ENCODE data around the gene GNAS. TPM values are rescaled to one million over a fixed set of nuclear protein-coding genes. Genes with fewer than 3 reads are reported as not detected.

GNAS gene
- total and polyA plus RNA-seq, 3 experiments from 2014 or later: 218 to 666 (median 637) TPM

DNA sequence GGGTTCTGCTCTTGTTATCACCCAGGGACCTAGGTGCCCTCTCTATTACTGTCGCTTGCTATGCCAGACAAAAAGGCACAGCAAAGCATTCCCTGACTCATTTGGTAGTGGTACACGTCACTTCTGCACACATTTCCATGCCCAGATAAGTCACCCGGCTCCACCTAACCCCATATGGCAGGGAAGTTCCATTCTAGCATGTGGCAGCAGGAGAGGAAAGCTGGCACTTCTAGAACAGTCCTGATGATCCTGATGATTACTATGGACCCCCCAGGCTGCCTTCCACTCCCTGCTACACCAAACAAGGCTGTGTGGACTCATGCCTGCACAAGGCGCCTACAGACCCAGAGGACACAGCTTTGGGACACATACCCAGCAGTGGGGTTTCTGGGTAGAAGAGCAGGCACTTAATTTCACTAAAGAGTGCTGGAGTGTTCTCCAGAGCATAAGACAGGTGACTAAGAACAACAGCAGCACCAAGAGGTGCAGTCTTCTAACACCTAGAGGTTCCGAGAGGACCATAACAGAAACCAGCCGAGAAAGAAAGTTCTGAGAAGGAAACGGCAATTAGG, 75.1 kb downstream of the GNAS start:
- peaks cover 8% of the 10 kb centered on the region for H3K27me3 ChIP-seq (ENCODE audit: insufficient read depth, low read length, poor library complexity, severe bottlenecking)
- peaks cover 0 to 2% (median 0%) of the 10 kb centered on the region in 3 donors for H3K36me3 Mint-ChIP-seq
- H3K27ac ChIP-seq (ENCODE audit: low read depth, low read length): no peak overlapping the region
- H3K4me3 Mint-ChIP-seq: no peak overlapping the region
- CTCF ChIA-PET: no interaction called here
- POLR2A ChIA-PET: no interaction called here
- no peak overlapping the region for H3K4me3 ChIP-seq (ENCODE audit: low read length)
- H3K27ac Mint-ChIP-seq: no peak overlapping the region
- H3K27me3 Mint-ChIP-seq: peaks cover 9 to 23% of the 10 kb centered on the region in 2 donors
- no peaks in the 10 kb centered on the region for H3K4me1 ChIP-seq (ENCODE audit: insufficient read depth, low read length)
- no peaks in the 10 kb centered on the region for H3K9me3 ChIP-seq (ENCODE audit: low read length)
- H3K4me1 Mint-ChIP-seq: no peaks in the 10 kb centered on the region
- no peaks in the 10 kb centered on the region for H3K36me3 ChIP-seq (ENCODE audit: insufficient read depth, low read length)
- DNase-seq: no peak
- H3K9me3 Mint-ChIP-seq: no peaks in the 10 kb centered on the region

DNA sequence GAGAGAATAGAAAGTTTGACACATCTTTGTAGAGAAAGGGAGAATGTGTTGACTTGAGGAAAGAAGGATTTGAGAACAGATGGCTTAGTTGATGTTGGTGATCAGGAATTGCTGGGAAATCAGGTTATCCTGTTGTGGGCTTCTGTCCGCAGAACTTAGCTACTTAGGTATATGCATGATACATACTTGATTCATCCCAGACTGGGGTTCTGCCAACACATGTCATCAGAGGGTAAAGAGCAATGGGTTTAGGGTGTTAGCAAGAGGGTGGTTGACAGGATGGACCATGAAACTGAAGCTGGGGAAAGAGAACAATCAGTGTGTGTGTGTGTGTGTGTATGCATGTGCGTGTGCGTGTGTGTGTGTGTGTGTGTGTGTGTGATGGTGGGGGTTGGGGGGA, 78.0 kb downstream of the GNAS start:
- Histone ChIP-seq H3K4me3 (ENCODE audit: low read length) (no peak overlapping the region), H3K27ac (ENCODE audit: low read depth, low read length) (no peak overlapping the region), H3K36me3 (ENCODE audit: insufficient read depth, low read length) (no peaks in the 10 kb centered on the region), H3K27me3 (ENCODE audit: insufficient read depth, low read length, poor library complexity, severe bottlenecking) (peaks cover 8% of the 10 kb centered on the region), H3K4me1 (ENCODE audit: insufficient read depth, low read length) (no peaks in the 10 kb centered on the region), H3K9me3 (ENCODE audit: low read length) (no peaks in the 10 kb centered on the region)
- Mint-ChIP-seq H3K27ac (no peak overlapping the region), H3K9me3 (no peaks in the 10 kb centered on the region), H3K36me3 (peaks cover 0 to 2% (median 0%) of the 10 kb centered on the region in 3 donors), H3K27me3 (peaks cover 14 to 43% of the 10 kb centered on the region in 2 donors), H3K4me3 (no peak overlapping the region), H3K4me1 (no peaks in the 10 kb centered on the region)
- ChIA-PET CTCF (no interaction called here), POLR2A (no interaction called here)
- no peak for DNase-seq

DNA sequence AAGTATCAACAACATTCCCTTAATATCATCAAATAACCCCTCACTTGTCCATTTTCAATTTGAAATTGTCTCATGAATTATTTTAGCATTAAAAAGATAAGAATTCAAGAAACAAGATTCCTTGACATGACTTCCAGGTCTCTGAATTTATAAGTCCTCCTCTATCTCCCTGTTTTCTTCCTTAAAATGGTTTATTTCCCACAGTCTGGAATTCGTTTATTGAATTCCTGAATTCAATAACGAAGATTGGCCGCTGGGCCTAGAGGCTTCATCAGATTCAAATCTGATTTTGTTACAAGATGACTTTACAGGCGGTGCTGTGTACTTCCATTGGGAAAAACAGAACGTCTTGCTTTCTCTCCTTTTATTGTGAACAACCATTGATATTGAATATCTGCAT, 79.7 kb downstream of the GNAS start:
- H3K4me1 Mint-ChIP-seq: no peaks in the 10 kb centered on the region
- H3K27ac Mint-ChIP-seq: no peak overlapping the region
- Histone ChIP-seq H3K4me3 (ENCODE audit: low read length) (no peak overlapping the region), H3K4me1 (ENCODE audit: insufficient read depth, low read length) (no peaks in the 10 kb centered on the region), H3K36me3 (ENCODE audit: insufficient read depth, low read length) (no peaks in the 10 kb centered on the region), H3K27ac (ENCODE audit: low read depth, low read length) (no peak overlapping the region), H3K9me3 (ENCODE audit: low read length) (no peaks in the 10 kb centered on the region), H3K27me3 (ENCODE audit: insufficient read depth, low read length, poor library complexity, severe bottlenecking) (peaks cover 8% of the 10 kb centered on the region)
- peaks cover 17 to 50% of the 10 kb centered on the region in 2 donors for H3K27me3 Mint-ChIP-seq
- no peak for DNase-seq
- H3K9me3 Mint-ChIP-seq: no peaks in the 10 kb centered on the region
- CTCF ChIA-PET: no interaction called here
- H3K4me3 Mint-ChIP-seq: no peak overlapping the region
- POLR2A ChIA-PET: no interaction called here
- H3K36me3 Mint-ChIP-seq: peaks cover 0 to 6% (median under 1%) of the 10 kb centered on the region in 3 donors

DNA sequence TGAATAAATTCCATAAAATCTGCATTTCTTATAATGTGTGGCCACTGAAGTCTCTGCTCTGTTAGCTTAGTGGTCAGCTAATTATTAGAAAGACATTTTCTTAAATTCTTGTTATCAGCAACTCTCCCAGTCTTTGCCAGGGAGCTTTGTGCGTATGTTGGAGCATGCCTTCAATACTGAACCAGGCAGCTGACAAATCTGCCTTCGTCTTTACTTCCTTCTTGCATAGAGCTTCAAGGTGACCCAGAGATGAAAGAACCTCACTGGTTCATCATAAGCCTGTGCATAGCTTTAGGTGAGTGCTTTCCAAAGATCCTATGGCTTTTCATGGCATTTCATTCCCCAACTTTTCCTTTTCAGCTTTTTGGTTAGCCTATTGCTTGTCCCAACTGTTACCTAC, 85.6 kb downstream of the GNAS start:
- Mint-ChIP-seq H3K27me3 (peaks cover 11 to 43% of the 10 kb centered on the region in 2 donors), H3K27ac (no peak overlapping the region), H3K36me3 (peaks cover 0 to 9% (median 0%) of the 10 kb centered on the region in 3 donors), H3K9me3 (no peaks in the 10 kb centered on the region), H3K4me1 (no peaks in the 10 kb centered on the region), H3K4me3 (no peak overlapping the region)
- Histone ChIP-seq H3K27ac (ENCODE audit: low read depth, low read length) (no peak overlapping the region), H3K4me3 (ENCODE audit: low read length) (no peak overlapping the region), H3K36me3 (ENCODE audit: insufficient read depth, low read length) (no peaks in the 10 kb centered on the region), H3K9me3 (ENCODE audit: low read length) (no peaks in the 10 kb centered on the region), H3K4me1 (ENCODE audit: insufficient read depth, low read length) (no peaks in the 10 kb centered on the region), H3K27me3 (ENCODE audit: insufficient read depth, low read length, poor library complexity, severe bottlenecking) (peaks cover 5% of the 10 kb centered on the region)
- POLR2A ChIA-PET: no interaction called here
- CTCF ChIA-PET: no interaction called here
- no peak for DNase-seq

DNA sequence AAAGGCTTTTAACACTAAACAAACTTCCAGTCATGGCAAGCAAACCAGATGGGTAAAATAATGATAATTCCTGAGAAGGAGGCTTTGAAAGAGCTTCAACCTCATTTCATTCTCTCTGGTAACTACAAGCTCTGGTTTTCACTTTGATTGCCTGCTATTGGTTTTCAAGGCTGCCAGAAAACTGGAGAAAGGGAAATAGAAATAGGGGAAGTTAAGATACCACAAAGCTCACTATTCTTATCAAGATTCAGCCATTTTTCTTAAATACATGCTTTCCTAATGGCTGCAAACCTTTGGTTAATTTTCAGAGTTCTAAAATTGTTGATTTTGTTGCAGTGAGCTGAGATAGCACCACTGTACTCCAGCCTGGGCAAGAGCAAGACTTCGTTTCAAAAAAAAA, 86.0 kb downstream of the GNAS start:
- Mint-ChIP-seq H3K27me3 (peaks cover 11 to 42% of the 10 kb centered on the region in 2 donors), H3K4me1 (no peaks in the 10 kb centered on the region), H3K36me3 (peaks cover 0 to 9% (median 0%) of the 10 kb centered on the region in 3 donors), H3K9me3 (no peaks in the 10 kb centered on the region), H3K27ac (no peak overlapping the region), H3K4me3 (no peak overlapping the region)
- H3K27ac ChIP-seq (ENCODE audit: low read depth, low read length): no peak overlapping the region
- POLR2A ChIA-PET: no interaction called here
- H3K27me3 ChIP-seq (ENCODE audit: insufficient read depth, low read length, poor library complexity, severe bottlenecking): peaks cover 5% of the 10 kb centered on the region
- H3K9me3 ChIP-seq (ENCODE audit: low read length): no peaks in the 10 kb centered on the region
- no peaks in the 10 kb centered on the region for H3K36me3 ChIP-seq (ENCODE audit: insufficient read depth, low read length)
- no peaks in the 10 kb centered on the region for H3K4me1 ChIP-seq (ENCODE audit: insufficient read depth, low read length)
- DNase-seq: no peak
- no peak overlapping the region for H3K4me3 ChIP-seq (ENCODE audit: low read length)
- CTCF ChIA-PET: interaction anchor here (0.9 to 1.4 kb wide), 2 partner anchors 69 to 430 kb away, joined by 3 to 4 read pairs; no protein-coding TSS in a partner anchor

DNA sequence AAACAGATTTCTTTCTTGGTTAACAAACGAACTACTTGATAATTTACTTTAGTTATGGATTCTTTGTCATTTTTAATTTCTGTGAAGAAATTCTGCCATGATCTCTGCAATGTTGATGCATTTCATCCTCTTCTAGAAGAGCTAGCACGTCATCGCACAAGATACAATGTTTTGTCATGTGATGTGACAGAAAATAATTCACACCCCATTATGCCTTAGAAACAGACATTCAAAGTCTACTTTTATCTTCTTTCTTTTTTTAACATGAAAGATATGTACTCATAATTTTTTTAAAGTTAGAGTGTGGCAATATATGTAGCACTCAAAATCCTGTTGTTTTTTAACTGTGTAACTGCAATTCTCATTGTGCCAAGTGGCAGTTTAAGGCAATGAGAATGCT, 89.0 kb downstream of the GNAS start:
- no peaks in the 10 kb centered on the region for H3K36me3 ChIP-seq (ENCODE audit: insufficient read depth, low read length)
- H3K4me1 ChIP-seq (ENCODE audit: insufficient read depth, low read length): no peaks in the 10 kb centered on the region
- POLR2A ChIA-PET: no interaction called here
- H3K9me3 ChIP-seq (ENCODE audit: low read length): no peaks in the 10 kb centered on the region
- H3K27ac ChIP-seq (ENCODE audit: low read depth, low read length): no peak overlapping the region
- no peak for DNase-seq
- H3K27me3 ChIP-seq (ENCODE audit: insufficient read depth, low read length, poor library complexity, severe bottlenecking): peaks cover 8% of the 10 kb centered on the region
- Mint-ChIP-seq H3K4me1 (no peaks in the 10 kb centered on the region), H3K27me3 (peaks cover 6 to 23% of the 10 kb centered on the region in 2 donors), H3K36me3 (peaks cover 0 to 4% (median 0%) of the 10 kb centered on the region in 3 donors), H3K27ac (no peak overlapping the region), H3K9me3 (no peaks in the 10 kb centered on the region), H3K4me3 (no peak overlapping the region)
- H3K4me3 ChIP-seq (ENCODE audit: low read length): no peak overlapping the region
- CTCF ChIA-PET: no interaction called here

DNA sequence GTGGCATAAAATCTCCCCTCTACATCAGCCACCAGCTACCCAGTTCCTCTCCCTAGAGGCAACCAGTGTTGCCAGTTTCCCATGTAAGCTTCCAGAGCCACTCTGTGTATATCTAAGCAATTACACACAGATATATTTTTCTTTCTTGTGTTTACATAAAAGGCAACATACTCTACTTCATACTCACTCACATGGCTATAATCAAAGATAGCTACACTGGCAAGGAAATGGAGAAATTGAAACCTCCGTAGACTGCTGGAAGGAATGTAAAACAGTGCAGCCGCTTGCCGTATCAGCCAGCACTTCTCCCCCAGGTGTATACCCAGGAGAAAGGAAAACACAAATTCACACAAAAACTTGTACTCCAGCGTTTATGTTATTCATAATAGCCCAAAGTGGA, 90.0 kb downstream of the GNAS start:
- Mint-ChIP-seq H3K4me1 (no peaks in the 10 kb centered on the region), H3K27me3 (peaks cover 0 to 17% of the 10 kb centered on the region in 2 donors), H3K4me3 (no peak overlapping the region), H3K9me3 (no peaks in the 10 kb centered on the region), H3K36me3 (no peaks in the 10 kb centered on the region), H3K27ac (no peak overlapping the region)
- Histone ChIP-seq H3K27me3 (ENCODE audit: insufficient read depth, low read length, poor library complexity, severe bottlenecking) (peaks cover 8% of the 10 kb centered on the region), H3K4me1 (ENCODE audit: insufficient read depth, low read length) (no peaks in the 10 kb centered on the region), H3K4me3 (ENCODE audit: low read length) (no peak overlapping the region), H3K27ac (ENCODE audit: low read depth, low read length) (no peak overlapping the region), H3K36me3 (ENCODE audit: insufficient read depth, low read length) (no peaks in the 10 kb centered on the region), H3K9me3 (ENCODE audit: low read length) (no peaks in the 10 kb centered on the region)
- POLR2A ChIA-PET: no interaction called here
- no peak for DNase-seq
- CTCF ChIA-PET: no interaction called here

DNA sequence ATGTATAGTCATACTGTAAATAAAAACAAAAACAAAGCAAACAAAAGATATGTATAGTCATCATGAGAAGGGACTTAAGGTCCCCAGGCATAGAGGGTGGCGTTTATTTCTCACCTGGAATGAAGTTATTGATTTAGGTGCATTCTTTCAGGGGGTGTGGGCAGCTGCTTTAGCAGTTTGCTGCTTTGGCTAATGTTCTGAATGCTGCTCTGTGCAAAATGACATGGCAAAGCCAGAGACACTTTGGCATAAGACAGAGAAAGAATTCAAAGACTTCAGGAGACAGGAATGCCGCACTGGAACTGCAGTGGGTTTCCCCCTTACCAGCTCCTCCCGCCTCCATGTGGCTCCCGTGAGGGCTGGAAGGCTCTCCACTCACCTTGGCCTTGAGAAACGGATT, 92.1 kb downstream of the GNAS start:
- POLR2A ChIA-PET: no interaction called here
- Histone ChIP-seq H3K27me3 (ENCODE audit: insufficient read depth, low read length, poor library complexity, severe bottlenecking) (peaks cover 3% of the 10 kb centered on the region), H3K27ac (ENCODE audit: low read depth, low read length) (no peak overlapping the region), H3K36me3 (ENCODE audit: insufficient read depth, low read length) (no peaks in the 10 kb centered on the region), H3K4me3 (ENCODE audit: low read length) (no peak overlapping the region), H3K9me3 (ENCODE audit: low read length) (no peaks in the 10 kb centered on the region), H3K4me1 (ENCODE audit: insufficient read depth, low read length) (no peaks in the 10 kb centered on the region)
- CTCF ChIA-PET: no interaction called here
- Mint-ChIP-seq H3K9me3 (no peaks in the 10 kb centered on the region), H3K4me1 (no peaks in the 10 kb centered on the region), H3K27ac (no peak overlapping the region), H3K27me3 (peaks cover 0 to 20% of the 10 kb centered on the region in 2 donors), H3K36me3 (no peaks in the 10 kb centered on the region), H3K4me3 (no peak overlapping the region)
- no peak for DNase-seq
